Stimulated activated CD8-positive, alpha-beta memory T cell treated with anti-CD3 and anti-CD28 coated beads, Interleukin-4, amount 100 ng/mL, for 1 hour (primary cell): Measurements from ENCODE around the gene PPY.
"Not testable (repeated sequence)": the region's sequence is repeated elsewhere in the genome, so short reads cannot be mapped to it uniquely, and the experiment has no call there.

Experiments used
- DNase-seq, 2 donors: peaks; one replicate each; pipeline ENCODE4 v3.0.0-alpha.2; 2020; ENCODE audit warnings: low read depth in 2 of 2, low spot score in 1 of 2

Gene PPY

DNA sequence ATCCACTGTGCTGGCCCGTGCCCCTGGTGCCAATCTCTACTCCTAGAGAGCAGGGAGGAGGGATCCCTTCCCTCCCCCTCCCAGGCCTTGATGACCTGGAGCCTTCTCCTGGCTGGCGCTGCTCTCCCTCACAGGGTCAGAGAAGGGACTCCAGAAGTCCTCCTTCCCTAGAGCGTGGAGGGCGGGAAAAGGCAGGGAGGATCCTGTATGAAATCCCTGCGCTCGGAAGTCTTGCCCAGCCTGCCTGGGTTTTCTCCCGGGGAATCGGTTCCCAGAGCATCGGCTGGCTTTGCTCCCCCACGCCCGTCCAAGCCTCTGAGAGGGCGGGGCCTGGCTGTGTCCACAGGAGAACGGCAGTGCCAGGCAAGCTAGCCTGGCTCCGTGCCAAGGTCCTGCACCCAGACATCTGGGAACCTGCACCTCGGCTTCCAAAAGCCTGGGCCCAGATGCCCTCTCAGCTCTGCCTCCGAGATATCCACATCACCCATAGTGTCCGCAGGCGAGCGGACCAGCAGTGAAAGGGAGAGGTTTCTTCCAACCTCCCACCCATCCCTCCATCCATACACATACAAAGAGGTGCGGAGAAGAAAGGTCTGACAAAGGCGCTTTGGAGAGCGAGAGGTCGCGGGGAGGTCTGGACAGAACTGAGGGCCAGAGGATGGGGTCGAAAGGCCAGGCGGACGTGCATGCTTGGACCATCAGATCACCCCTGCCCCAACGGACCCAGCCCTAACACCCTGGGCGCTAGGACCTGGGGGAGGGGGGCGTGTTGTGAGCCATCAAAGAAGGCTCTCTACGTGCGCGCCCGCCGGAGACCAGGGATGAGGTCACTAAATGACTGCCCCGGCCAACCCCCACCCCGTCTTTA lies 36.1 kb downstream of the PPY start:
- DNase-seq = no peak

- no peak for DNase-seq
These were observed 36.8 kb downstream of the PPY start for GRCh38 chr17:43905400-43905984.

- no peak for DNase-seq
These were observed 40.3 kb downstream of the PPY start for GRCh38 chr17:43901861-43902589.

DNA sequence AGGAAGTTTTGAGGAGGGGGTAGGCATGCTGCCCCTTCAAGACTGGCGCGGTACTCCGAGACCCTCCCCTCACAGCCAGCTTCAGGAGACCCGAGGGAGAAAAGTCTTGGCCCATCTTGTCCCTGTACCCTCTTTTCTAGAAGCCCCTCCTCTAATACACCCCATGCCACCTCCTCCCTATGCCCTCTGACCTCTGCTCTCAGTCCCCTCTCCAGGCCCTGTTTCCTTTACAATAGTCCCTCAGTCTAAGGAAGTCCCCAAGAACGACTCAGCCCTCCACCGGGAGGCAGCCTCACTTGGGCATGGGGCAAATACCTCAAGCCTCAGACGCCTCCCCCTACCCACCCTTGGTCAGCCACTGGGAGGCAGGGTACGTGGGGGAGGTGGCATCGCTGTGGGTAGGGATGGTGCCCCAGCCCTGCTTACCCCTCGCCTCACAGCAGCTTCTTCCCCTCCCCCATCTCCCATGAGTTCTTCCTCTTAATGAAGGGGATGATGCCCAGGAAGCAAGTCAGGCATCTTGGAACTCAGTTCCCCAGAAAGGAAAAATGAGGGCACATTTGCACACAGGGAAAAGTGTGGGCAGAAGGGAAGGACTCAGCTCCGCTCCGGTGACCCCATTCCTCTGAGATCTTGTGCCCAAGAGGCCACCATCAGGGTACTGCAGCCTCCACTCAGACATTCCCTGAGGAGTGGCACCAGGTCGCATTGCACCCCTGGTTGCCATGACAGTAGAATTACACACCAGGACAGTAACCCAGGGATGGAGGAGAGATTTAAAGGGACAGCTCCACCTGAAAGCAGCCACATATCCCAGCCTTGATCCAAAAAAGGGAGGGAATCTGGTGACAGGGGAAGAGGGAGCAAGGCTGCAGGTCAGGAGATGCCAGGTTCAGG lies 41.2 kb downstream of the PPY start:
- DNase-seq = no peak

- peak; percentile 46 to 67 for DNase-seq
These were observed 42.0 kb downstream of the PPY start for GRCh38 chr17:43900183-43900857.

GRCh38 chr17:43898446-43898845 lies 43.8 kb downstream of the PPY start:
- no peak for DNase-seq

DNA sequence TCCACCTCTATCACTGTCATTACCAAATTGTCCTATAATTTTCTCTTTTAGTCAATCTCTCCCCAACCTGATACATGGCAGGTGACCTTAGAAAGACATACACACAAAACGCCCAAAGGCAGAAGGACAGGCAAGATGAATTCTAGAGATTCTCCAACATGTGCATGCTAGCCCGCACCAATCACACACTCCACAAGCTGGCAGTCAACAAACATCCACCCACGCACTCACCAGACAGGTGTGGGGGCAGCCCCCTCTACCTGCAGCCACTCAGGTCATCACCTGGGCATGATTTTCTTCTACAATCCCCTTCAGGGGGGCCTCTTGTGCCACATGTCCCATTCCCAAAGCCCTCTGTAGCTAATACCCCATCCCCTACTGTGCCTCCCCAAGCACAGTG lies 44.4 kb downstream of the PPY start:
- DNase-seq = no peak

DNA sequence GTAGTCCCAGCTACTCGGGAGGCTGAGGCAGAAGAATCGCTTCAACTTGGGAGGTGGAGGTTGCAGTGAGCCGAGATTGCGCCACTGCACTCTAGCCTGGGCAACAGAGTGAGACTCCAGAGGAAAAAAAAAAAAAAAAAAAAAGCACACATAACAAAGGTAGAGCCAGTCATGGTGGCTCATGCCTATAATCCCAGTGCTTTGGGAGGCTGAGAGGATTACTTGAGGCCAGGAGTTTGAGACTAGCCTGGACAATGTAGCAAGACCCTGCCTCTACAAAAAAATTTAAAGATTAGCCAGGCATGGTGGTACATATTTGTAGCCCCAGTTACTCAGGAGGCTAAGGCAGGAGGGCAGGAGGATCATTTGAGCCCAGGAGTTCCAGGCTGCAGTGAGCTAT lies 47.8 kb downstream of the PPY start:
- not testable (repeated sequence) for DNase-seq

DNA sequence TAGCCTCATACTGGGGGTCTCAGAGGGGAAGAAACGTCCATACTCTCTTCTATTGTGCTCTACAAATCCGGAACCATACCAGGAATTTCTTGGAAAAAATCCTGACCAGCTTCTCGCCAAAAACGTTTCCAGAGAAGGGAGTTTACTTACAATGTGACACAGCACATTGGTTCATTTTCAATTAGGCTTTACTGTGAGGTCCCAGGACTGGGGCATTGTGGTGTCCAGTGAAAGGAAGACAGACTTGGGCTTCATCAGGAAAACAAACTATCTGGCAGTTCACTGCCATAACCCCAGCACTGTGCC lies 49.7 kb downstream of the PPY start:
- DNase-seq = no peak

DNA sequence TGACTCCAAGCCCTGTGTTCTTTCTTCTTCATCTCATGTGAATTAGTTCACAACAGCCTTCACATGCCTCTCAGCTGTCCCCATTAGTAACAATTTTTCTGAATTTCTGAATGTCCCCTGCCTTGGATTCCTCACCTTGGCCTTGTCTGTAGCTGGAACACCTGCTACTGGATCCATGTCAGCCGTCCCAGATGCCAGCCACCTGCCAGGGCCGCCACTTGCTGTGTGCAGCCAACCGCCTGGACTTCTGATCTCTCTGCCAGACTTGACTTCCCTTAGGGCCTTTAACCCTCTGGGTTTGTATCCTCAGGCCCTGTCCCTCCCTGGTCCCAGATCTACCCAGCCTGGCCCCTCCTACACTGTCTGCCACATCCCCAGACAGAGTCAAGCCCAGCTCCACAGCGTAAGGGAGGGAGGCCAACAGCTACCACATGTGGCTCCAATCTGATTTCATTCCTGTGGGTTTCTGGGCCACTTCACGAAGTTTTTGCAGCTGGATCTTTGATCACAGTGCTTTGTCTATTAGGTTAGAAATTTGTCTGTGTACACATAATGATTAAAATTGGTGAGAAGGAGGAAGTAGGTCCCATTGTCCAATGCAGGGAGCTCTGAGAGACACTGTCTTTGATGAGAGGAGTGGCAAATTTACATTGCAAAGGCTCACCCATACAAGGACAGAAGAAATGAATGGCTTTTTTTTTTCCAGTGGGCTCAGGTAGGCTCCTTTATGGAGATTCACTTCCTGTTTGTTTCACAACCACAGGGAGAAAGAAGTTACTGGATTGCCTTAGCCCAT lies 50.2 kb downstream of the PPY start:
- DNase-seq = no peak
